GM19193 (cell line): ENCODE measurements around the gene PACSIN1.

Source experiments
- POLR2A ChIP-seq: IDR thresholded peaks from 4 replicates; pipeline ENCODE4 v1.6.1; 2011; ENCODE audit not compliant: insufficient read depth, insufficient read length; ENCODE audit errors: extremely low read depth

The PACSIN1 gene

GRCh38 chr6:34468378-34468892 is 2.6 kb downstream of the PACSIN1 start:
- TF ChIP-seq POLR2A, result no peak

- no peak for TF ChIP-seq POLR2A
Measured at GRCh38 chr6:34469499-34469898, 3.6 kb downstream of the PACSIN1 start.

- no peak for TF ChIP-seq POLR2A
Measured at GRCh38 chr6:34472425-34472824, 6.5 kb downstream of the PACSIN1 start.

GRCh38 chr6:34473967-34474366 is 8.1 kb downstream of the PACSIN1 start:
- TF ChIP-seq POLR2A, result no peak

- TF ChIP-seq POLR2A, result no peak
Measured at GRCh38 chr6:34474754-34475153, 8.9 kb downstream of the PACSIN1 start.

- TF ChIP-seq POLR2A, result no peak
Measured at GRCh38 chr6:34475238-34475682, 9.4 kb downstream of the PACSIN1 start.

- no peak for TF ChIP-seq POLR2A
Measured at GRCh38 chr6:34475767-34476328, 10.0 kb downstream of the PACSIN1 start.

GRCh38 chr6:34476447-34476846 is 10.6 kb downstream of the PACSIN1 start:
- no peak for TF ChIP-seq POLR2A

- TF ChIP-seq POLR2A, result no peak
Measured at GRCh38 chr6:34476921-34477320, 11.0 kb downstream of the PACSIN1 start.

- TF ChIP-seq POLR2A, result no peak
Measured at GRCh38 chr6:34478796-34479195, 12.9 kb downstream of the PACSIN1 start.

- no peak for TF ChIP-seq POLR2A
Measured at GRCh38 chr6:34484391-34484790, 18.5 kb downstream of the PACSIN1 start.

- TF ChIP-seq POLR2A, result no peak
Measured at GRCh38 chr6:34484899-34485298, 19.0 kb downstream of the PACSIN1 start.

GRCh38 chr6:34485321-34486060 is 19.6 kb downstream of the PACSIN1 start:
- TF ChIP-seq POLR2A, result no peak

GRCh38 chr6:34486106-34486740 is 20.3 kb downstream of the PACSIN1 start:
- TF ChIP-seq POLR2A, result no peak

- no peak for TF ChIP-seq POLR2A
Measured at GRCh38 chr6:34487536-34487935, 21.7 kb downstream of the PACSIN1 start.

- TF ChIP-seq POLR2A, result no peak
Measured at GRCh38 chr6:34489207-34489805, 23.4 kb downstream of the PACSIN1 start.

- TF ChIP-seq POLR2A, result no peak
Measured at GRCh38 chr6:34490390-34491090, 24.7 kb downstream of the PACSIN1 start.
